Smooth muscle cell (in vitro differentiated cells): Measurements from ENCODE around the gene HMGXB4. TPM values are rescaled to one million over a fixed set of nuclear protein-coding genes. Genes with fewer than 3 reads are reported as not detected.

ENCODE experiments used
- DNase-seq: peaks from one replicate; lab custom pipeline; 2025; ENCODE audit not compliant: unreplicated experiment; lab: John Stamatoyannopoulos, UW
- H2AFZ ChIP-seq: fragments of 200-600 bp; sonication (generic); 2 replicates; pipeline ENCODE4 v1.6.0; 2016; ENCODE audit warnings: antibody characterized with exemption, low read depth, mild to moderate bottlenecking
- H3F3A ChIP-seq: fragments of 200-600 bp; sonication (generic); 2 replicates; pipeline ENCODE4 v1.6.0; 2017; ENCODE audit warnings: antibody characterized with exemption, low read depth
- H3K27ac ChIP-seq: fragments of 200-600 bp; sonication (generic); 2 replicates; pipeline ENCODE4 v1.5.1; 2016; ENCODE audit warnings: low read depth, mild to moderate bottlenecking
- H3K27me3 ChIP-seq: fragments of 200-600 bp; sonication (generic); 2 replicates; pipeline ENCODE4 v1.6.1; 2016; ENCODE audit warnings: low read depth, mild to moderate bottlenecking
- H3K36me3 ChIP-seq: fragments of 200-600 bp; sonication (generic); 2 replicates; pipeline ENCODE4 v1.5.1; 2016; ENCODE audit warnings: low read depth
- H3K4me1 ChIP-seq: fragments of 200-600 bp; sonication (generic); 2 replicates; pipeline ENCODE4 v1.5.1; 2016; ENCODE audit warnings: low read depth
- H3K4me2 ChIP-seq: fragments of 200-600 bp; sonication (generic); 2 replicates; pipeline ENCODE4 v1.6.0; 2016; ENCODE audit warnings: mild to moderate bottlenecking
- H3K4me3 ChIP-seq: fragments of 200-600 bp; sonication (generic); 2 replicates; pipeline ENCODE4 v1.5.1; 2016; ENCODE audit warnings: mild to moderate bottlenecking
- H3K79me2 ChIP-seq: fragments of 200-600 bp; sonication (generic); 2 replicates; pipeline ENCODE4 v1.6.0; 2016; ENCODE audit warnings: low read depth, mild to moderate bottlenecking
- H3K9ac ChIP-seq: fragments of 200-600 bp; sonication (generic); 2 replicates; pipeline ENCODE4 v1.6.0; 2016; ENCODE audit warnings: low read depth
- H3K9me3 ChIP-seq: fragments of 200-600 bp; sonication (generic); replicated peaks from 2 replicates; pipeline ENCODE4 v1.5.1; 2016; ENCODE audit warnings: low read depth
- H4K20me1 ChIP-seq: fragments of 200-600 bp; sonication (generic); 2 replicates; pipeline ENCODE4 v1.6.0; 2016; ENCODE audit warnings: low read depth
- CTCF ChIP-seq: fragments of 200-600 bp; sonication (generic); IDR thresholded peaks from 2 replicates; pipeline ENCODE4 v1.5.1; 2017; ENCODE audit warnings: borderline replicate concordance, mild to moderate bottlenecking, antibody characterized with exemption; ENCODE audit not compliant: insufficient read depth, poor library complexity, severe bottlenecking
- WGBS: methylation state at CpG from one replicate; pipeline ENCODE4 v1.1.7; 2016; ENCODE audit warnings: low lambda C conversion rate; 5-methylcytosine and 5-hydroxymethylcytosine counted together
- polyA plus RNA-seq: library from polyadenylated mRNA; unstranded; fragments of >200 nt; fragmentation: Nextera tagmentation; extraction: Ambion mirVana; gene quantifications from 2 replicates; pipeline ENCODE4 v1.2.1, GENCODE V29; 2016
- total RNA-seq: library from RNA; depleted of rRNA; stranded (reverse); fragments of >200 nt; gene quantifications from 2 replicates; pipeline ENCODE4 v1.2.3, GENCODE V29; 2014

HMGXB4 gene
- total and polyA plus RNA-seq, 2 experiments from 2014 or later = 28.2 to 34.1 TPM

- Histone ChIP-seq H3K4me1 (no peaks in the 10 kb centered on the region), H2AFZ (no peak overlapping the region), H3K9ac (no peak overlapping the region), H3K36me3 (no peaks in the 10 kb centered on the region), H4K20me1 (no peaks in the 10 kb centered on the region), H3K9me3 (no peaks in the 10 kb centered on the region), H3F3A (no peaks in the 10 kb centered on the region), H3K79me2 (no peaks in the 10 kb centered on the region), H3K4me3 (no peak overlapping the region), H3K27ac (no peak overlapping the region), H3K27me3 (no peaks in the 10 kb centered on the region), H3K4me2 (no peak overlapping the region)
- no peak for TF ChIP-seq CTCF
- WGBS = 91% methylated on average over 4 of the region's 4 CpGs
- DNase-seq = no peak
Observed at GRCh38 chr22:35250156-35250555, 7.1 kb upstream of the HMGXB4 start.

GRCh38 chr22:35253946-35254345 lies 3.3 kb upstream of the HMGXB4 start:
- Histone ChIP-seq H3K27ac (no peak overlapping the region), H3F3A (no peaks in the 10 kb centered on the region), H3K9me3 (no peaks in the 10 kb centered on the region), H3K79me2 (peaks cover 14% of the 10 kb centered on the region), H3K27me3 (no peaks in the 10 kb centered on the region), H3K4me3 (no peak overlapping the region), H3K9ac (no peak overlapping the region), H3K4me1 (peaks cover 11% of the 10 kb centered on the region), H2AFZ (no peak overlapping the region), H4K20me1 (peaks cover 9% of the 10 kb centered on the region), H3K4me2 (no peak overlapping the region), H3K36me3 (no peaks in the 10 kb centered on the region)
- WGBS = 92% methylated on average over 2 of the region's 2 CpGs
- TF ChIP-seq CTCF = no peak
- DNase-seq = no peak

- no peak for DNase-seq
- Histone ChIP-seq H3K36me3 (no peaks in the 10 kb centered on the region), H3K4me1 (peaks cover 17% of the 10 kb centered on the region), H3F3A (no peaks in the 10 kb centered on the region), H3K27me3 (no peaks in the 10 kb centered on the region), H3K9ac (peak overlapping the region; percentile 99), H3K4me2 (peak overlapping the region; percentile 89), H2AFZ (peak overlapping the region; percentile 100), H3K9me3 (no peaks in the 10 kb centered on the region), H3K79me2 (peaks cover 41% of the 10 kb centered on the region), H4K20me1 (peaks cover 31% of the 10 kb centered on the region), H3K27ac (peak overlapping the region; percentile 88), H3K4me3 (peak overlapping the region; percentile 95)
- 11% methylated on average over 3 of the region's 3 CpGs for WGBS
- no peak for TF ChIP-seq CTCF
Observed at GRCh38 chr22:35257002-35257320, 332 bp upstream of the HMGXB4 start.

GRCh38 chr22:35258191-35258988 lies 1.1 kb downstream of the HMGXB4 start:
- Histone ChIP-seq H3K4me3 (peak overlapping the region; percentile 95), H3K9ac (peak overlapping the region; percentile 99), H3K27ac (peak overlapping the region; percentile 88), H4K20me1 (peaks cover 35% of the 10 kb centered on the region), H3K4me2 (peak overlapping the region; percentile 89), H3K27me3 (no peaks in the 10 kb centered on the region), H3K4me1 (peaks cover 17% of the 10 kb centered on the region), H3K9me3 (no peaks in the 10 kb centered on the region), H3F3A (no peaks in the 10 kb centered on the region), H2AFZ (peak overlapping the region; percentile 56), H3K79me2 (peaks cover 45% of the 10 kb centered on the region), H3K36me3 (no peaks in the 10 kb centered on the region)
- 23% methylated on average over 23 of the region's 23 CpGs for WGBS
- TF ChIP-seq CTCF = no peak
- DNase-seq = no peak
